COLO668 (cell line): ENCODE measurements around the gene STAT4.

ENCODE experiments used
- DNase-seq: peaks from one replicate; lab custom pipeline; 2025; ENCODE audit not compliant: unreplicated experiment; lab: John Stamatoyannopoulos, UW

STAT4 gene

DNA sequence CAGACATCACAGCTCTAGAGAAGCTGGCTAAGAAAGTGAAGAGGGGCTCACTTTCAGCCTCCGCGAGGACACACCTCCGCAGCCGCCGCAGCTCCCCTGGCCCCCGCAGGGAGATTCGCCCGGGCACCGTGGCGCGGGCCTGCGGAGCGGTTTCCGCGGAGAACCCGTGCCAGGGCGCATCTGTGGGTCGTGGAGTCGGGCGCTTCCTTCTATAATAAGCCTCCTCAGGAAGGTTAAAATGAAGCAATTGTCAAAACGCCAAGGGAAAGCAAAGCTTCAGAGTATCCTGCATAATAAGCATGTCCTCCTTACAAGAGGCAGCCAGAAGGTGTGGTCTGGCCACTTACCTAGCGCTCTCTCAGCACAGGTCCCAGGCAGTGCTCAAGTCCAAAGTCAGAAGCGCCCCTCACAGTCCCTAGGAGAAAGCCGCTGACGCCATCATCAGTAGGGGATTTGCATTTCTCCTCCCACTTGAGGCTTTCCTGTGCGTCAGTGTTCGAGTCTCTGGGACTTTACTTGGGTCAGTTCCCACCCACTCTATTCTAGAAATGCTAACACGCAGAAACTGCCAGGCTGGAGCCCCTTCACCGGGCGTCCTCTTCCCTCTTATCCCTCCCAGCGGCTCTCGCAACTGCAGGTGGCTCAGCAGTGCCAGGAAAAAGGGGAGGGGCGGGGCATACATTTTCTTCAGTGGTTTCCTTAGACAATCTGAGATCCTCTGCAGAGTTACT lies at the start of gene STAT4:
STAT4 (minus strand) TSS at position 395 of the 731 bp plus-strand sequence. CDS start 2,791 bp downstream, outside the sequence.
- peak; percentile 20 for DNase-seq

DNA sequence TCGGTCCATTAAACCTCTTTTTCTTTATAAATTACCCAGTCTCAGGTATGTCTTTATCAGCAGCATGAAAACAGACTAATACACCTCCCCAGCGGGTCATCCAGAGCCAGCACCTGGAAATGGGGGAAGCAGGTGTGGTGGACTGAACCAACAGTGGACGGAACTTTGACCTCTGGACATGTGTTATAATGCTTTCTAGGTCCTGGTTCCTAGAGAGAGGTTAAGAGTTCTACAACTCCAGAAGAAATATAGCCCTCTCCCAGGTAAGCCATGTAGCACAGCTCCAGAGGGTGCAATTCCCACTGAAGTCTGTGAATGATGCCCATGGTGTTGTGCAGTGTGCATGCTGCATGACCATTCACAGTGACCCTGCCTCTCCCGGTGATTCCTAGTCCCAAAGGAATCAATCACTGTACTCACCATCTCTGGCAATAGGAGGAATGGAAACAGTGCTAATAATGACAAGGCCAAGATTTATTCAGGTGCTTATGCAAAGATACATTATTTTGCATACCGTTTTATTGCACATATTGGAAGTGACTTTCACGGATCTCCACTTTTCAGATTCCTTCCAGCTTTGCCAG lies 49.2 kb upstream of the STAT4 start:
- no peak for DNase-seq

DNA sequence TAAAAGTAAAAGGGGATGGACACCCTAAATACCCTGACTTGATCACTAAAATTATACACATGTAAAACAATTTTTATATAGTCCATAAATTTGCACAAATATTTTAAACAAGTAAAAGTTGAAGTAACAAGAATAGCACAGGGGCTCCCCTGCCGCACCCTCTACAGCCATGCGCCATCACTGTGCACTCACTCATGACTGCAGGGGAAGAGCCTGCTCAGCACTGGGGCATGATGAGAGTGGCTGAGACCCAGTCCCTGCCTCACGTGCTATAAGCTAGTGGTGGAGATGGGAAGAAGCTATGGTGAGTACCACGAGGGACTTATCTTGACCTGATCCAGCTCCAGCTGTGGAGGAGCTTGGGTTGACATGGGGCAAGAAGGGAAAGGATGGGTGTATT lies 47.5 kb upstream of the STAT4 start:
- DNase-seq, result no peak

DNA sequence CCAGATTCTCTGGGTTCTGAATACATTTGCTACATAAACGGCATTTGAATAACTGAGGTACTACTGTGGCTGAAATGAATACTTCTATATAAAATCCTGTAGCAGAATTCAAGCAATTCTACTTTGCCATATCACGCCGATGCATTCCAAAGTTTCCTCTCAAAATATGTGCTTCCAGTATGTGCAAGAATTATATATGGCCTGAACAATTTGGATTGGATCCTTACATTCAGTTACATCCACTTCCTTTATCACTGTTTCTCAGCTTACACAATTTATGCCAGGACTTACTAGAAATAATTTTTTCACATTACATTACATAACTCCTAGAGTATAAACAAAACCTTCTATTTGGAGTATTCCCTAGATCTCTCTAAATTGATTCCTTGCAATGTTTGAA lies 46.3 kb upstream of the STAT4 start:
- DNase-seq, result no peak

DNA sequence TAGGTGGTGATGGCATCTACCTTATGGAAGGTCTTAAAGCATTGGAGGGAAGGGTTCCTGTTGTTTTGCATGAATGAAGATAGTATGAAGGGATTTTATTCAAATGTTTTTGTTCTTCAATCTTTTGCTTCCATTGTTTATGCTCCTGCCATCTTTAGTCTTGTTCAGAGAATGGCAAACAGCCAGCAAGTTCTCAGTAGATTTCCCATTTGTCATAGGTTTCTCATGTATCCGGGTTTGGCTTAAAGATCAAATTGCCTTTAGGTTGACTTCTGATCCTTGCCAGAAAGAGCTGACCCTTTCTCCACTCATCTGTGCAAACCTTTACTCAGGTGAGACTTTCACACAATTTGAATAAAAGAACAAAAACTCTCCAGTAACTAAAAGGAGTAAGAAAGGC lies 44.2 kb upstream of the STAT4 start:
- DNase-seq, result no peak

- DNase-seq, result no peak
Measured at GRCh38 chr2:191190861-191191552, 40.2 kb upstream of the STAT4 start.

DNA sequence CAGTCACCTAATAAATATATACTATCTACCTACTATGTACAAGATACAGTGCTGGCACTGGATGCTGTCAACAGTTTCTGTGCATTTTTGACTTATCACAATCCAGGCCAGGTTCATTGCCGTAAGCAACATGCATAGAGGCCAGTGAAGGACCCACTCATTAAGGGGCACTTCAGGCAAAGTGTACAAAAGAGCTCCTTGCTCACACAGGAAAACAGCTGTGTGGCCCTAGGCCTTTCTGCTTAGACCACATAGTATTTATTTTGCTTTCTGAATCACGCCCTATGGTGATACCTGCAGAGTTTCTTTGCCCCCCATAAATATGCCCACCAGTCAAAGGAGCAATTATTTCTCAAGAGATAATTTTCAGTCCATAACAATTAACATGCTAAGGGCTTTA lies 39.6 kb upstream of the STAT4 start:
- DNase-seq, result no peak

DNA sequence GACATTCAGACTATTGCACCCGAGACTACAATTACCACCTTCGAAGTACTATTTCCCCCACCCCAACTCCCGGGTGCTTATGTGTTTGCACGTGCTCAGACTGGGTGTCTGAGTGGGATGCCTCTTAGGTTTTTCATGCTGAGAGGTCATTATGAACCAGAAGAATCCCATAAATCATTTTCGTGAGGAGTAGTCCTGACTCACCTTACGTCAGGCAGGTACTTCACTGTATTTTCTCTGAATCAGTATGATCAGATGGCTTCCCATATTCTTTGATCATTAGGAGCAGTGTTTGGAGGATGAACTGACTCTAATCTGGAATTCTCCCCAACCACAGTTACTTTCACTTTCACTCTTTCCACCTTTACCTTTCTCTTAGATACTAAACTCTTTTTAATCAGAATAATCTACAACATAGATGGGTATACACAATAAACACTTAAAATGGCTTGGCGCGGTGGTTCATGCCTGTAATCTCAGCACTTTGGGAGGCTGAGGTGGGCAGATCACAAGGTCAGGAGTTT lies 38.4 kb upstream of the STAT4 start:
- DNase-seq, result no peak

DNA sequence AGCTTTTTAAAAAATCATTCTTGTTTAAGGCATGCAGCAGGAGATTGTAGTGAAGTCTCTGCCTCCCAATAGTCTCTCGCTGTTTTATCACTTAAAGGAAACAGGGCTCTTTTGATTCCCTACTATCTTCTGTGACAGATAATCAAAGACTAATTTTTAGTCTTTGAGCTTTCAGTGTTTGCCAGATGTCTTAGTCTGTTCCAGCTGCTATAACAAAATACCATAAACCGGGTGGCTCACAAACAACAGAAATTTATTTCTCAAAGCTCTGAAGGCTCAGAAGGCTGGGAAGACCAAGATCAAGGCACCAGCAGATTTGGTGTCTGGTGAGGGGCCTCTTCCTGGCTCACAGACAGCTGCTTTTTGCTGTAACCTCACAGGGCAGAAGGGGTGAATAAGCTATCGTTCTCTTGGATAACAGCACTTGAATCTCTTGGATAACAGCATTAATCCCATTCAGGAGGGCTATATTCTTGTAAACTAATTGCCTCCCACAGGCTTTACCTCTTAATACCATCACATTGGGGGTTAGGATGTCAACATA lies 37.8 kb upstream of the STAT4 start:
- DNase-seq, result no peak

DNA sequence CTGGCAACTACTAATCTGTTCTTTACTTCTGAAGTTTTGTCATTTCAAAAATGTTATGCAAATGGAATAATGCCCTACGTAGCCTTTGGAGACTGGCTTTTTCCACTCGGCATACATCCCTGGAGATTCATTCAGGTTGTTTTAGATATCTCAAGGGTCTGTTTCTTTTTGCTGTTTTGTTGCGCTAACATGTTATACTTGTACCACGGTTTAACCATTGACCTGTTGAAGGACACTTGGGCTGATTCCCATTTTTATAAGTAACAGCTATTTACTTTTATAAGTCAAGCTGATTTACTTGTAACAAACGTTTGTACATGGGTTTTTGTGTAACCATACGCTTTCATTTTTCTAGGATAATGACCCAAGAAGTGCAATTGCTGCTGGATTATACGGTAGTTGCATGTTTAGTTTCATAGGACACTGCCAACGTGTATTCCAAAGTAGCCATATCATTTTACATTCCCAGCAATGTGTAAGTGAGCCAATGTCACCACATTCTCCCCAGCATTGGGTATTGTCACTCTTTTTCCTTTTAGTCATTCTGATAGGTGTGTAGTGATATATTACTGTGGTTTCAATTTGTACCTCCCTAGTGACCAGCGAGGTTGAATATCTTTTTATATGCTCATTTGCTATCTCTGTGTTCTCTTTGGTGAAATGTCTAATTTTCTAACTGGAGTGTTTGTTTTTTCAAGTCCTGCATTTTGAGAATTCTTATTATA lies 36.5 kb upstream of the STAT4 start:
- no peak for DNase-seq

DNA sequence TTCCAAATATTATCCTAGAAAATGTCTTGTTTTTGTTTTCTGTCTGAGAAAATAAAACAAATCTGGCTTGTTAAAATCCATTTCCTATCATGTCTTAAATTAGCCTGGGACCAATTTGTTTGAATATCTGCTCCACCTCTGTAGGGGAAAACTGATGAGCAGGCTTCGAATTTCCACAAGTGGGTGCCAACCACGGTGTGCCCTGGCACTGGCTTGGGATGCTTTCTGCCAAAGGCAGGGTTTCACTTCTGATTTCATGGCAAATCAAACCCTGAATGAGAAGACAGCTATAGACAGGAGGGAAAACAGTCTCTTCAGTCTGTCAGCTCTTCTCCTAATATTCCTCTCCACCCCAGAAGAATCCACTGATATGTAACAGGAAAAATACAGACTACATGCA lies 33.7 kb upstream of the STAT4 start:
- no peak for DNase-seq

- no peak for DNase-seq
Measured at GRCh38 chr2:191183516-191183915, 32.7 kb upstream of the STAT4 start.

DNA sequence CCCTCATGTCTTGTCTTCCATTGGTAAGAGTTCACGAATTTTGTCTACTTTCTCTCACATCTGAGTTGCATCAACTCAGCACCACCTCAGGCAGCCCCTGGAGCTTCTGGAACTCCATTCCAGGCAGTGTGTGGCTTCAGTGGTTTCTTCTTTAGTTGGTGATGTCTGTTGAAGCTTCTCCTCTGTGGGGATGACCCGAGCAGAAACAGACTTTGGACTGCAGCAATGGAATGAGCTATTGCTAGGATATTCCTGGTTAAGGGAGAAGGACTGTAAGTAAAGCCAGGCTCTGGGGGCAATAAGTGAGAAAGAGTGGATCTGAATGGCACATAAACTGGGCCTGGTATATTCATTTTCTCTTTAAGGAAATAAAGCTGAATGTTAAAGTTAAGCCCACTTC lies 32.3 kb upstream of the STAT4 start:
- DNase-seq, result no peak

- DNase-seq, result no peak
Measured at GRCh38 chr2:191180713-191181112, 29.9 kb upstream of the STAT4 start.

GRCh38 chr2:191180276-191180675 lies 29.5 kb upstream of the STAT4 start:
- no peak for DNase-seq

DNA sequence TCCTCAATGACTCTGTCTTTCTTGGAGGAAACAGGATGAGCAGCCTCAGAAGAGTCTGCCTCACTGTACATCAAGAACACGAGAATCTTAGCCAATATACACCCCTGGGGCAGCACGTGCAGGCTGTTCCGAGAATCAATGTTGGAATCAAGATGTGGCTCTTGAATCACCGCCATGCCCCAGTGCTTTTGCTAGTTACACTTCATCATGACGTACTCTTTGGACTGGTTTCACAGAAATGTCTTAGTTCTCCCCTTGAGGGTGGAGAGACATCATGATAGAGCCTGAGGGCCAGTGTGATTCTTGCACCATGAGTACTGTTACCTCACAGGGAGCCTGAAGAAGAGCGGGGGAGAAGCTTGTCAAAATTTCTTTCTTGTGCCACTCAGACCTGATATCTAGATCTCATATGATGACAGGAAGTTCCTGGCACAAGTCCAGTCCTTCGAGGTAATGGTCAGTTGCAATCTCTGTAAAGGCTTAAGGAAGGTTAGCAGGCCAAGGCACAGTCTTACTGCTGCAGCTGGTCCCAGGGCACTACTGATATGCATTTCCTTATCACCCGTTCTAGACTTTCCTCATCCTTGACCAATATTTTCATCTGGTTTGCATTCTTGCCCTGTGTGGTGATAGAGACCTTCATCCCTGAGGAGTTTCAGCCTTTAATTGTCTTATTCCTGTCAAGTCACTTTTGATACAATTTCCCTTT lies 28.2 kb upstream of the STAT4 start:
- DNase-seq, result no peak

GRCh38 chr2:191177751-191178736 lies 27.2 kb upstream of the STAT4 start:
- no peak for DNase-seq

GRCh38 chr2:191176801-191177438 lies 26.1 kb upstream of the STAT4 start:
- no peak for DNase-seq

- no peak for DNase-seq
Measured at GRCh38 chr2:191176305-191176704, 25.5 kb upstream of the STAT4 start.
